HepG2 (cell line): Measurements from ENCODE around the gene CD7. TPM values are rescaled to one million over a fixed set of nuclear protein-coding genes. Genes with fewer than 3 reads are reported as not detected.
A peak's percentile ranks its signal among the peaks of the same experiment; 100 is the strongest.

ENCODE experiments used
- BCL6 ChIP-seq: IDR thresholded peaks from 2 replicates; pipeline ENCODE4 v1.6.1; 2016; ENCODE audit warnings: missing genetic modification reagents, missing compliant biosample characterization
- CBFB ChIP-seq: sonication (generic); formaldehyde crosslinking; IDR thresholded peaks from 2 replicates; pipeline ENCODE4 v1.4.0; 2020; ENCODE audit warnings: missing genetic modification reagents
- FOXO1 ChIP-seq: sonication (generic); formaldehyde crosslinking; IDR thresholded peaks from 2 replicates; pipeline ENCODE4 v1.4.0; 2020; ENCODE audit warnings: missing genetic modification reagents
- HNRNPL ChIP-seq: fragments of 200-400 bp; formaldehyde crosslinking; IDR thresholded peaks from 2 replicates; pipeline ENCODE4 v1.6.1; 2017; ENCODE audit warnings: mild to moderate bottlenecking, low read depth, low read length
- IKZF4 ChIP-seq: sonication (generic); formaldehyde crosslinking; IDR thresholded peaks from 2 replicates; pipeline ENCODE4 v1.5.1; 2020; ENCODE audit warnings: borderline replicate concordance, mild to moderate bottlenecking, low read depth, missing genetic modification reagents; ENCODE audit errors: not compliant biosample characterization
- IRX3 ChIP-seq: sonication (generic); formaldehyde crosslinking; IDR thresholded peaks from 2 replicates; pipeline ENCODE4 v1.8.1; 2023; ENCODE audit warnings: mild to moderate bottlenecking, low read depth, missing genetic modification reagents, borderline replicate concordance
- KLF13 ChIP-seq: sonication (generic); formaldehyde crosslinking; IDR thresholded peaks from 2 replicates; pipeline ENCODE4 v1.4.0; 2020; ENCODE audit warnings: mild to moderate bottlenecking, missing genetic modification reagents
- MTA1 ChIP-seq: sonication (generic); formaldehyde crosslinking; IDR thresholded peaks from 2 replicates; pipeline ENCODE4 v1.4.0; 2020; ENCODE audit warnings: missing genetic modification reagents, mild to moderate bottlenecking, borderline replicate concordance
- MTF1 ChIP-seq: sonication (generic); formaldehyde crosslinking; IDR thresholded peaks from 2 replicates; pipeline ENCODE4 v1.5.0; 2020; ENCODE audit warnings: missing genetic modification reagents
- NFYB ChIP-seq: sonication (generic); formaldehyde crosslinking; IDR thresholded peaks from 2 replicates; pipeline ENCODE4 v1.4.0; 2020; ENCODE audit warnings: missing genetic modification reagents
- TBX2 ChIP-seq: sonication (generic); formaldehyde crosslinking; IDR thresholded peaks from 2 replicates; pipeline ENCODE4 v1.5.0; 2020; ENCODE audit warnings: missing genetic modification reagents, mild to moderate bottlenecking, borderline replicate concordance
- TEAD2 ChIP-seq: sonication (generic); formaldehyde crosslinking; IDR thresholded peaks from 2 replicates; pipeline ENCODE4 v1.9.0; 2021; ENCODE audit warnings: missing genetic modification reagents
- ZKSCAN8 ChIP-seq: IDR thresholded peaks from 2 replicates; pipeline ENCODE4 v1.6.1; 2016; ENCODE audit warnings: borderline replicate concordance, missing genetic modification reagents, missing compliant biosample characterization
- ZNF253 ChIP-seq: sonication (generic); formaldehyde crosslinking; IDR thresholded peaks from 2 replicates; pipeline ENCODE4 v1.8.0; 2022; ENCODE audit warnings: mild to moderate bottlenecking, missing genetic modification reagents, borderline replicate concordance
- ZNF44 ChIP-seq: sonication (generic); formaldehyde crosslinking; IDR thresholded peaks from 2 replicates; pipeline ENCODE4 v1.5.1; 2020; ENCODE audit warnings: mild to moderate bottlenecking, missing genetic modification reagents
- ZNF564 ChIP-seq: sonication (generic); formaldehyde crosslinking; IDR thresholded peaks from 2 replicates; pipeline ENCODE4 v1.8.1; 2023; ENCODE audit warnings: mild to moderate bottlenecking, missing genetic modification reagents
- ZNF569 ChIP-seq: sonication (generic); formaldehyde crosslinking; IDR thresholded peaks from 2 replicates; pipeline ENCODE4 v1.5.0; 2020; ENCODE audit warnings: mild to moderate bottlenecking, missing genetic modification reagents, moderate library complexity, borderline replicate concordance
- ZNF761 ChIP-seq: sonication (generic); formaldehyde crosslinking; conservative IDR thresholded peaks from 2 replicates; pipeline ENCODE4 v1.4.0; 2020; ENCODE audit warnings: mild to moderate bottlenecking, missing genetic modification reagents
- polyA plus RNA-seq, 8 experiments: library from polyadenylated mRNA; depleted of rRNA in 3 of 8; stranded (reverse) in 7 of 8; unstranded in 1 of 8; fragments of >200 nt; fragmentation: Illumina TruSeq in 4 of 8; extraction: Trizol in 4 of 8; gene quantifications; 2 replicates each; pipeline versions ENCODE4 v1.2.1 to v1.2.3, GENCODE V29; 2011 to 2016; ENCODE audit warnings: low read depth in 4 of 8, missing spikeins in 1 of 8, mixed read lengths in 1 of 8; ENCODE audit not compliant: insufficient read depth in 1 of 8
- total RNA-seq, 5 experiments: library from RNA; depleted of rRNA; stranded (reverse); fragments of >200 nt; fragmentation: Illumina TruSeq; extraction: Trizol; gene quantifications; 2 replicates each; pipeline ENCODE4 v1.2.3, GENCODE V29; 2016; ENCODE audit warnings: low read depth in 1 of 5
- TF ChIP-seq, protein P1 (sequence below): sonication (generic); formaldehyde crosslinking; IDR thresholded peaks from 2 replicates; pipeline ENCODE4 v1.8.0; 2022; ENCODE audit warnings: mild to moderate bottlenecking, missing genetic modification reagents
- TF ChIP-seq, protein P2 (sequence below): sonication (generic); formaldehyde crosslinking; IDR thresholded peaks from 2 replicates; pipeline ENCODE4 v1.4.0; 2020; ENCODE audit warnings: missing genetic modification reagents
- TF ChIP-seq, protein P3 (sequence below): sonication (generic); formaldehyde crosslinking; IDR thresholded peaks from 2 replicates; pipeline ENCODE4 v1.9.0; 2021; ENCODE audit warnings: missing genetic modification reagents, borderline replicate concordance
- TF ChIP-seq, protein P4 (sequence below): sonication (generic); formaldehyde crosslinking; IDR thresholded peaks from 2 replicates; pipeline ENCODE4 v1.8.0; 2023; ENCODE audit warnings: mild to moderate bottlenecking, missing genetic modification reagents
- TF ChIP-seq, protein P5 (sequence below): sonication (generic); formaldehyde crosslinking; IDR thresholded peaks from 2 replicates; pipeline ENCODE4 v1.5.1; 2020; ENCODE audit warnings: missing genetic modification reagents, mild to moderate bottlenecking, borderline replicate concordance

Gene CD7
- total and polyA plus RNA-seq, 2 of the 13 experiments (the other 11 are each of a cell fraction or from before 2014, with no cell fraction given) = 67.6 to 76.4 TPM

DNA sequence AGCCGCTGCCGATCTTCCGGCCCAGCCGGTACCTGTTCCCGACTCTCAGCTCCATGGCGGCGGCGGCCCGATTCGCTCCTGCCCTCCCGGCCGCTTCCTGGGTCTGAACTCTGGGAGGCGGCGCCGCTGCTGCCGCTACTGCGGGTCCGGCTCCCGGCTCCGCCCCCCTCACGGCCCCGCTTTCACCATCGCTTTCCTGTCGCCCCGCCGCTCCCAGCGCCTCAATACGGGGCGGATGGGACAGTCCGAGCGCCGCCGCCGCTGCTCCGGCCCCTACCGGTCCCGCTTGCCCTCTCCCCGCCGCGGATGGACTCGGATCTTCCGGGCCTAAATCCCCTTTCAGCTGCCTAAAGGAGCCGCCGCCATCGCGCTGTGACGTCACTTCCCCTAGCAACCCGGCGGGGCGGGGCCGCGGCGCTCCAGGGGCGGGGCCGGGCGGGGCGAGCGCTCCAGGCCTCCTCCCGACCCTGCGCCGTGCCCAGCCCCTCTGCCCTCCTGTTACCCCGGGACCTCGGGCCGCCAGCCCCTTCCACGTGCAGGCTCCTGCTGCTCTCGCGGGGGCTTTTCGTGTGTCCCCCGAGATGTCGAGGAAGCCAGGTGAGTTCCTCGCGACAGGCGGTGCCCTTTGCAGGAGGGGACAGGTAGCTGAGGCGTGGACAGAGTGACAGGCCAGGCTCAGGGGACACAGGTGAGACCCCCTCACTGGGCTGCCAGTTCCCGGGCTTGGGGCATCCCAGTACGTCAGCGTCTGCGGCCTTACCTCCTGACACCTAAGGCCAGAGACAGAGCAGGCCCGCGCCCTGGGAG is 43.9 kb downstream of the CD7 start, which contains the start of gene CSNK1D (continued):
- TF ChIP-seq, protein P1, sequence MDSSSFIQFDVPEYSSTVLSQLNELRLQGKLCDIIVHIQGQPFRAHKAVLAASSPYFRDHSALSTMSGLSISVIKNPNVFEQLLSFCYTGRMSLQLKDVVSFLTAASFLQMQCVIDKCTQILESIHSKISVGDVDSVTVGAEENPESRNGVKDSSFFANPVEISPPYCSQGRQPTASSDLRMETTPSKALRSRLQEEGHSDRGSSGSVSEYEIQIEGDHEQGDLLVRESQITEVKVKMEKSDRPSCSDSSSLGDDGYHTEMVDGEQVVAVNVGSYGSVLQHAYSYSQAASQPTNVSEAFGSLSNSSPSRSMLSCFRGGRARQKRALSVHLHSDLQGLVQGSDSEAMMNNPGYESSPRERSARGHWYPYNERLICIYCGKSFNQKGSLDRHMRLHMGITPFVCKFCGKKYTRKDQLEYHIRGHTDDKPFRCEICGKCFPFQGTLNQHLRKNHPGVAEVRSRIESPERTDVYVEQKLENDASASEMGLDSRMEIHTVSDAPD = peak; percentile 86; the same call in 1 of the 2 replicates
- TF ChIP-seq, protein P2, sequence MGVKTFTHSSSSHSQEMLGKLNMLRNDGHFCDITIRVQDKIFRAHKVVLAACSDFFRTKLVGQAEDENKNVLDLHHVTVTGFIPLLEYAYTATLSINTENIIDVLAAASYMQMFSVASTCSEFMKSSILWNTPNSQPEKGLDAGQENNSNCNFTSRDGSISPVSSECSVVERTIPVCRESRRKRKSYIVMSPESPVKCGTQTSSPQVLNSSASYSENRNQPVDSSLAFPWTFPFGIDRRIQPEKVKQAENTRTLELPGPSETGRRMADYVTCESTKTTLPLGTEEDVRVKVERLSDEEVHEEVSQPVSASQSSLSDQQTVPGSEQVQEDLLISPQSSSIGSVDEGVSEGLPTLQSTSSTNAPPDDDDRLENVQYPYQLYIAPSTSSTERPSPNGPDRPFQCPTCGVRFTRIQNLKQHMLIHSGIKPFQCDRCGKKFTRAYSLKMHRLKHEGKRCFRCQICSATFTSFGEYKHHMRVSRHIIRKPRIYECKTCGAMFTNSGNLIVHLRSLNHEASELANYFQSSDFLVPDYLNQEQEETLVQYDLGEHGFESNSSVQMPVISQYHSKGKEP (CRISPR knock-in tag) = 0 out of 2 replicates have a peak, but pooled peaks have one; percentile 24
- TF ChIP-seq, protein P3, sequence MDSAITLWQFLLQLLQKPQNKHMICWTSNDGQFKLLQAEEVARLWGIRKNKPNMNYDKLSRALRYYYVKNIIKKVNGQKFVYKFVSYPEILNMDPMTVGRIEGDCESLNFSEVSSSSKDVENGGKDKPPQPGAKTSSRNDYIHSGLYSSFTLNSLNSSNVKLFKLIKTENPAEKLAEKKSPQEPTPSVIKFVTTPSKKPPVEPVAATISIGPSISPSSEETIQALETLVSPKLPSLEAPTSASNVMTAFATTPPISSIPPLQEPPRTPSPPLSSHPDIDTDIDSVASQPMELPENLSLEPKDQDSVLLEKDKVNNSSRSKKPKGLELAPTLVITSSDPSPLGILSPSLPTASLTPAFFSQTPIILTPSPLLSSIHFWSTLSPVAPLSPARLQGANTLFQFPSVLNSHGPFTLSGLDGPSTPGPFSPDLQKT (CRISPR knock-in tag) = no peak
- TF ChIP-seq ZNF564 (CRISPR knock-in tag) (peak; percentile 92; the same call in 1 of the 2 replicates), HNRNPL (peak; percentile 73; the same call in 1 of the 2 replicates), ZNF761 (CRISPR knock-in tag) (peak; percentile 86), TBX2 (CRISPR knock-in tag) (peak; percentile 82; the same call in 1 of the 2 replicates), MTF1 (CRISPR knock-in tag) (no peak), KLF13 (CRISPR knock-in tag) (peak; percentile 59; the same call in 1 of the 2 replicates), IRX3 (CRISPR knock-in tag) (no peak; the same call in 1 of the 2 replicates), FOXO1 (CRISPR knock-in tag) (peak; percentile 45), TEAD2 (no peak), NFYB (CRISPR knock-in tag) (peak; percentile 12; the same call in 1 of the 2 replicates), ZNF44 (CRISPR knock-in tag) (peak; percentile 90; the same call in 1 of the 2 replicates), CBFB (CRISPR knock-in tag) (peak; percentile 67), IKZF4 (CRISPR knock-in tag) (peak; percentile 53), ZNF569 (CRISPR knock-in tag) (no peak), MTA1 (peak; percentile 26; the same call in 1 of the 2 replicates), ZNF253 (CRISPR knock-in tag) (peak; percentile 21; the same call in 1 of the 2 replicates), ZKSCAN8 (peak; percentile 25; the same call in 1 of the 2 replicates), BCL6 (CRISPR knock-in tag) (0 out of 2 replicates have a peak, but pooled peaks have one; percentile 18)
- TF ChIP-seq, protein P4, sequence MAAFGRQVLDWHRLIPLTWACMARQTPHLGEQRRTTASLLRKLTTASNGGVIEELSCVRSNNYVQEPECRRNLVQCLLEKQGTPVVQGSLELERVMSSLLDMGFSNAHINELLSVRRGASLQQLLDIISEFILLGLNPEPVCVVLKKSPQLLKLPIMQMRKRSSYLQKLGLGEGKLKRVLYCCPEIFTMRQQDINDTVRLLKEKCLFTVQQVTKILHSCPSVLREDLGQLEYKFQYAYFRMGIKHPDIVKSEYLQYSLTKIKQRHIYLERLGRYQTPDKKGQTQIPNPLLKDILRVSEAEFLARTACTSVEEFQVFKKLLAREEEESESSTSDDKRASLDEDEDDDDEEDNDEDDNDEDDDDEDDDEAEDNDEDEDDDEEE = peak; percentile 90
- TF ChIP-seq, protein P5, sequence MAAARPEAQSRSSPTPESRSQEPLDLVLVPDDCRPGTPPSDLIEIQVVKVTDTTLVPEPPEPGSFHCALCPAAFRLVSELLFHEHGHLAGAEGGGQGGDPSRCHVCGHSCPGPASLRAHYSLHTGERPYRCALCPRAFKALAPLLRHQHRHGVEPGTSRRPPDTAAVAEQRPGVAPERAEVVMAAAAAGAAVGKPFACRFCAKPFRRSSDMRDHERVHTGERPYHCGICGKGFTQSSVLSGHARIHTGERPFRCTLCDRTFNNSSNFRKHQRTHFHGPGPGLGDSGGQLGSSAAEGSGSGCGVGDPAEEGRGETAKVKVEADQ = 0 out of 2 replicates have a peak, but pooled peaks have one; percentile 61
